Activated effector memory CD4-positive, alpha-beta T cell treated with anti-CD3 and anti-CD28 coated beads, Interleukin-2, amount 50 U/mL, for 16 hours (primary cell): ENCODE measurements around the gene BRI3.

ENCODE experiments used
- DNase-seq: peaks from one replicate; pipeline ENCODE4 v3.0.0-alpha.2; 2020

BRI3 gene, protein sequence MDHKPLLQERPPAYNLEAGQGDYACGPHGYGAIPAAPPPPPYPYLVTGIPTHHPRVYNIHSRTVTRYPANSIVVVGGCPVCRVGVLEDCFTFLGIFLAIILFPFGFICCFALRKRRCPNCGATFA

DNA sequence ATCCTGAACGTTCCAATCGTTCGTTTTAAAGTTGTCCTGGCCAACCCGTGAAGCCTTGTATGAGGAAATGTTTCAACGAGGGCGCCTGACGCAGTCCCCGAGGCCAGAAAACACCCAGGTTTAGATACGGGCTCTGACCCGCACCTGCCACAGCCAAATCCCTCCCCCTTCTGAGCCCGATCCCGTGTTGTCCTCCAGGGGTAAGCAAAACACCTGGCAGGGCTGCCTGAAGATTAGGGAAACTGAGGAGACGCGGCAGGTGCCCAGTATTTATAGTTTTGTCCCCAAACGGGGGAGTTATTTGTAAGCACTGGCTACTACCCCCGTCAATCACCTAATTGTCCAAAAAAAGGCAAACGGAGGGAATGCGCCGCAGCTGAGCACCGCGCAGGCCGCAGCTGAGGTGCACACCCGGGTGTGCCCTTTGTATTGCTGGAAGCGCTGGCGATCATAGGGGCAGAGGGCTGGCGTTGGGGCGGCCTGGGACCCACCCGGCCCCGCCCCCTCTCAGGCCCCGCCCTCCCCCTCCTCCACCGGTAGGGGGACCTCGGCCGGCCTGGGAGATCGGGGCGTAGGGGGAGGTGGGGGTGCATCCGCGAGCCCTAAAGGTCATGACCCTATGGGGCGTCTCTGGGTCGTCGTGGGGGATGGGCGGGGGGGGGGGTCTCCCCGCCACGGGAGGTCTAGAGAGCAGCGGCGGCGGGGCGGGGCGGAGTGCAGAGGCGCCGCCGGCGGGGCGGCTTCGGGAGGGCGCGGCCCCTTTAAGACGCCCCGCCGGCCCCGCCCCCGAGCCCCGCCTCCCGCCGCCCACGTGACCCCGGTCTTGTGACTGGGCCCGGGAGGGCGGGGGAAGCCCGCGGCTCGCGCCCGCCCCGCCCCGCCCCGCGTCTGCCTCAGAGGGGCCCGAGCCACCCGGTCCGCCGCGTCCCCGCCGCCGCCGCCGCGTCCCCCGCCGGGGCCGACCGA is at the start of gene BRI3:
Gene BRI3 (plus strand): TSS at position 896 of the 966 bp plus-strand sequence. CDS start 110 bp downstream, outside the sequence.
- DNase-seq: peak; percentile 95

DNA sequence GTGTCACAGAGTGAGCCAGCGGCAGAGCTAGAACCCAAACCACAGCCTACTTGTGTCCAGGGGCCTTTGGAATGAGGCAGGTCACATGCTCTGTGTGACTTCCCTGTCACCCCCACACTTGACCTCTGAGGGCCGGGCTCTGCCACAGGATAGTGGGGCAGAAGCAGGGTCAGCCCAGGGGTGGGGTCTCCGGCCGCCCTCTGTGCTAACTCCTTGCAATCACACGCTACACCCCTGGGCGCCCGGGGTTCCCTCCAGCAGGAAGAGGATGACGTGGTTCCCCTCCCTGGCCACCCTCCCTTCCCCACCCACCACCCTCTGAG is 49.3 kb upstream of the BRI3 start:
- DNase-seq: no peak

DNA sequence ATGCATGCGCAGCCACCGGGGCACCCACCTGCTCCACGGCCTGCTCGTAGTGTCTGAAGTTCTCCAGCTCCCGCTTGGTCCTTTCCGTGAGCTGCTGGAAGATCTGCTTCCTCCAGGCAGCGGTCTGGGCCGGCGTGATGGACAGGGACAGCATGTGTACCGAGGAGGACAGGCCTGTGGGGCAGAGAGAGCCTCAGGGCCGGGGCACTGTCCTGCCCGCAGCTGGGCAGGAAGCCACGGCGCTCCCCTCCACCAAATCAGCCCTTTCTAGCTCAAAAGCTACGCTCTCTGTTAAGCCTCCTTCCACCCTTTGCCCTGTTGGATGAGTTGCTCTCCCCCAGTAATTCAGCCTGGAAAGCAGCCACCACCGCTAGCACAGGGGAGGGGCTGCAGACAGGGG is 48.7 kb upstream of the BRI3 start:
- DNase-seq: no peak

DNA sequence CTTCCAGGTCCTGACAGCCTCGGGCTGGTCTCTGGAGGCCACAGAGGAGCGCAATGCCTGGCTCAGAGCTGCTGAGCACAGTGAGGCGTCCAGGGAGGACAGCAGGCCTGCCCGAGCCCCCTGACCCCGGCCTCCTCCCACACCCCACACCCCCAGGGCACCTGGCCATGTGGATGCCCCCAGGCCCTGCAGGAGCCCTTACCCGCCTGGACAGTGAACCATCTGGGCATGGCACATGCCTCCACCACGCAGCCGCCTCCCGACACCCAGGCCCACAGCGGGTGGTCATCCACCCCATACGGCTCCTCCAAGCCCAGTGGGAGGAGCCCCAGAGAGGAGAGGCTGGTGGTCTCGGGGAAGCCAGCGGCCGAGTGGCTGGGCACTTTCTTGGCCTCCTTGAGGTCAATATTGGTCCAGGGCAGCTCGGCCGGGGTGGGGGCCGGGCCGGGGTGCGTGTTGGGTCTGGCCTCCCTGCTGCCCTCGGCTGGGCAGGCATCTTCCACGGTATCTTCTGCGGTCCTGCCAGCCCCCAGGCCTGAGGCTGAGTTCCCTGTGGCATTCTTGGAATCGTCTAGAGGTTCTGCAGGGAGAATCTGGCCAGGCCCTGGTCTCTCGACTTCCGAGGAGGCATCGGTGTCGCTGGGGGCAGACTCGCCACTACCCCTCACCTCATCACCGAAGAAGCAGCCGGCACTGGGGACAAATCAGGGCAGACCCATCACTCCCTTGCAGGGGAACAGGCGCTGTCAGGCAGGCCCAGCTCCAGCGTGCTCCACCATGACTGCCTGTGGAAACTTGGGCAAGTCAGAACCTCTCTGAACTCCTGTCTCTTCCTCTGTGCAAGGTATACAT is 48.0 kb upstream of the BRI3 start:
- DNase-seq: no peak

DNA sequence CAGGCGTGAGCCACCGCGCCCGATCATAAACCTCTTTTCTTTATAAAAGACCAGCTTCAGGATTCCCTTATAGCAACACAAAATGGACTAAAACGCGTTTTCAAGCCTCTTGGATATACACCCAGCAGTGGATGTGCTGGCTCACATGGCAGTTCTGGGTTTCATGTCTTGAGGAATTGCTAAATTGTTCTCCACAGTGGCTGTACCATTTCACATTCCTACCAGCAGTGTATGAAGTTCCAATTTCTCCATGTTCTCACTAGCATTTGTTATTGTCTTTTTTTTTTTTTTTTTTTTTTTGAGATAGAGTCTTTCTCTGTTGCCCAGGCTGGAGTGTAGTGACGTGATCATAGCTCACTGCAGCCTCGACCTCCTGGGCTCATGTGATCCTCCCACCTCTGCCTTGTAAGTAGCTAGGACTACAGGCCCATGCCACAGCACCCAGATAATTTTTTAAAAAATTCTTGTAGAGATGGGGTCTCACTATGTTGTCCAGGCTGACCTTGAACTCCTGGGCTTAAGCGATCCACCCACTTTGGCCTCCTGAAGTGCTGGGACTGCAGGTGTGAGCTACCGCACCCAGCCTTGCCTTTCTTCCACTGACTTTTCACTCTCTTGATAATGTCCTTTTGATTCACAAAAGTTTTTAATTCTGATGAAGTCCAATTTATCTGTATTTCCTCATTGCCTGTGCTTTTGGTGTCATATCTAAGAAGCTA is 46.9 kb upstream of the BRI3 start:
- no peak for DNase-seq

DNA sequence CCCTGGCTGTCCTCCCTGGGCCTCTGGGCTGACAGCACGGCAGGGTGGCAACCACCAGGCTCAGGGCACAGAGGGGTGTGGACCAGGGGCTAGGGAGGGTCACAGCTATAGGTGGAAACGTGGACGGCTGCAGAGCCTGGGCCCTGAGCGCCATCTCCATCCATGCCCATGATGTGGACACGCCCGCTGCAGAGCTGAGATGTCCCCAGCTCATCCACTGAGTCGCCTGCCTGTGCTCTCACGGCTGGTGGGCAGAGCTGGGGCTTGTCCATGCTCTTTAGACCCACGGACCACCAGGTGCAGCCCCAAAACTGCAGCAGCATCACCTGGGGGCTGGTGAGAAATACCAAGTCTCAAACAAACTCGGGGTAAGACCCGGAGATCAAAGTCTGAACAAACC is 45.6 kb upstream of the BRI3 start:
- no peak for DNase-seq

DNA sequence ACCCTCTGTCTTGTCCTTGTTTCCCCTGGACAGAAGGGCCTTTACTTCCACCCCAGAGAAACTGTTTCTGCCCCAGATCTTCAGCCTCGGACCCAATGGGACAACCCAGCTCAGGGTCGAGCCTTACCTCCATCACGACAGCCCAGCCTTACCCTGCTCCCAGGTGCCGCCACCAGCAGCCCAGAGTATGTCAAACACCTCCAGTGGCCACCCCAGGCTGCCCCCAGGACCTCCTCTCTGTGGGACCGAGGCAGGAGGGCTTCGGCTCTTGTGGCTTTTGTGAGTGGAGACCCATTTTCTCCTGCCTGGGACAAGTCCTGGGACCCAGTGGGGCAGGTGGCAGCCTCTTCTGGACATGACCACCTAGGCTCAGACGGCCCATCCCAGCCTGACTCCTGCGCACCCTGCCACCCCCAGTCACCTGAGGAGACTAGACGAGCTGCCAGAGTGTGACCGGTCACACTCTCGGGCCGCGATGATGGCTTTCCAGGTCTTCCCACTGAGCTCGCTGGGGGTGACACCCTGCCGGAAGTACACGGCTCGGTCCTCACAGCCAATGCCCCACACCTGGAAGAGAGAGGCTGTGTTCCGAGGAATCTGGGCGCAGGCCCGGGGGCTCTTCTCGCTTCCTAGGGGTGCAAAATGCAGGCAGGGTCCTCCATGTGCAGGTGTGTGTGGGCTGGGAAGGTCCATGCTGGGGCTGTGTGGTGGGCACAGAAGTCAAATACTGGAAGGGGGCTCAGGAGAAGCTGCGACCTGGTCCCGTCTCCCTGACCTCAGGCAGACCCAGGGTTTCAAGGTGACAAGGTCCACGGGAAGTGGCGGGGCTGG is 44.9 kb upstream of the BRI3 start:
- no peak for DNase-seq

DNA sequence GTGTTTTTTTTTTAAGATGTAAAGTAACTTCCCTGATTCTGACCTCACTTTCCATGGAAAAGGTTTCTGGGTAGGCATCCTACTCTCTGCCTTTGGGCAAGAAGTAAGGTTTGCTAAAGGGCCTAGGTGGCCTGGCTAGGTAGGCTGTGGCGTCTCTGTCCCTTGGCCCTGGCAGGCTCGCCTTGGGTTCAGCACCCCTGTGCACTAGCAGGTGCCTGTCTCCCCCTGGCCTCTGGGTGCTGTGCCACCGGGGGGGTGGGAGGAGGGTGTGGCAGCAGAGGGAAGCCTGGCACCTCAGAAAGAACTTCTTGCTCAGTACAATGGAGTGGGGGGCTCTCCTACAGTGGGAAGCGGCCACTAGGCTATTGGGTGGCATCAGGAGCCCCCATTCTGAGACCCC is 43.4 kb upstream of the BRI3 start:
- no peak for DNase-seq

DNA sequence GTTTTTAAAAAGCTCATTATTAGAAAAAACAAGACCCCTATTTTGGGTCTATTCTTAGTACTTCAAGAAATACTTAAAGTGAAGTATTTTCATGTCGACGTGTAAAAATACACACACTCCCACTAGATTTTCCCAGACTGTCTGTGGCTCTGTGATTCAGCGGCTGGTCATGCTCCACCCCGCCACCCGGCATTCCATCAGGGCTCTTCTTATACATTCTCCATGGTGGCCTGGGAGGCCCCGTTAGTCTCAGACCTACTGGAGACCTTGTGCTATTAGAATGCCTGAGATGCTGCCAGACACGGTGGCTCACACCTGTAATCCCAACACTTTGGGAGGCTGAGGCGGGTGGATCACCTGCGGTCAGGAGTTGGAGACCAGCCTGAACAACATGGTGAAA is 42.5 kb upstream of the BRI3 start:
- no peak for DNase-seq

DNA sequence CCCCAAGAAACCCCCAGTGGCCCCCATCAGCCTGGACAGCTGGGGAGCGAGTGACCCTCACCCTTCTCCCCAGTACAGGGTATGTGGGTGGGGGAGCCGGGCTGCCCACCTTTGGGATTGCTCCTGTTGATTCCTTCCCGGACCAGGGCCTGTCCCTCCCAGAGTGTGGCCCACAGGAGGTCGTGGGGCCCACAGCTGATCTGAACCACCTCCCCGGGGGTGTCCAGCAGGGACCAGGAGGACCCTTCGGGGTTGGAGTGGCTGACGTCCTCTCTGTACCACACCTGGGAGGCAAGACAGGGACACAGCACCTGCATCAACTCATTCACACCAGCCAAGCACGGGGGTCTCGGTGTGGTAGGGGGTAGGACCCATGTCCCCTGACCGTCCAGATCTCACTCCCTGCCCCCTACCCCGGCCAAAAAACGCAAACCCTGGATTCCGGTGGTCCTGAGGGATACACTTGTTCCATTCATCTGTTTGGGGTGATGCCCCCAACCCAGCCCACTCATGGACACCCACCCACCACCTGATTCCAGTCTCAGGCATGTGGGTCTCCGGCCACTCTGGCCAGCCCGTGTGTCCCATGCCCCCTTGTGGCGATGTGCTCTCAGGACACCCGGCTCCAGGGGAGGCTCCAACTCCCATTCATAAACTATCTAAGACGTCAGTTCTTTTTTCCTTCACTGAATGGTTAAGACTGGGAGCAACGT is 40.4 kb upstream of the BRI3 start:
- no peak for DNase-seq

DNA sequence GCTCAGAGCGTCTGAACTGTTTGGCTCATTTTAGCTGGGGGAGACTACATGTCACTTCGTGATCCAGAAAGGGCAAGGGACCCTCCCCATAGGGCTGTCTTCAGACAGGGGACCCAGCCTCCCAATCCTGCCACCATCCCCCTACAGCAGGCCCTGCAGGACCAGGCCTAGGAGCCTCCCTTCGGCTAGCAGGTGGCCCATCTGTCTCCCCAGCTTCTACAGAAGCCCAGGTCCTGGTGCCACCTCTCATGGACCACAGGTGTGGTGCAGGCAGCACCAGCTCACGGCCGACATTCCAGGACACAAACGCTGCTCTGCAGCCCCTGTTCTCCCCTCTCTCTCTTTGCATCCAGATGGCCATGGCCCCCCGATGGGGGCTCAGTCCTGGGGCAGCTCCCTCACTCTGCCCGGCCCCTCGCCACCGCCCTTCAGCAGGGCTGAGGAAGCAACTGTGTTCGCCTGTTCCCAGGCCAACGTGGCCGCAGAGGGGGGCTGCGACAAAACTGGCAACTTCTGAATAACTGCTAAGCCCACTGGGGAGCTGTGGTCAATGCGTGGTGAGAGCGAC is 39.7 kb upstream of the BRI3 start:
- no peak for DNase-seq

DNA sequence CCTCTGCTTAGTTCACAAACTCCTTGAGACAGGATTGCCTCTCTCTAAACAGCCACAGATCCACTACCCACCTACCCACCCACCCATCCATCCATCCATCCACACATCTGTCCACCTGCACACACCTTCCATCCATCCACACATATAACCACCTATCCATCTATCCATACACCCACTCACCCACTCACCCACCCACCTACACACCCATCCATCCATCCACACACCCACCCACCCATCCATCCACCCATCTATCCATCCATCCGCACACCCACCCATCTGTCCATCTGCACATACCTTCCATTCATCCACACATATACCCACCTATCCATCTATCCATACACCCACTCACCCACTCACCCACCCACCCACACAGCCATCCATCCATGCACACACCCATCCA is 39.1 kb upstream of the BRI3 start:
- no peak for DNase-seq

DNA sequence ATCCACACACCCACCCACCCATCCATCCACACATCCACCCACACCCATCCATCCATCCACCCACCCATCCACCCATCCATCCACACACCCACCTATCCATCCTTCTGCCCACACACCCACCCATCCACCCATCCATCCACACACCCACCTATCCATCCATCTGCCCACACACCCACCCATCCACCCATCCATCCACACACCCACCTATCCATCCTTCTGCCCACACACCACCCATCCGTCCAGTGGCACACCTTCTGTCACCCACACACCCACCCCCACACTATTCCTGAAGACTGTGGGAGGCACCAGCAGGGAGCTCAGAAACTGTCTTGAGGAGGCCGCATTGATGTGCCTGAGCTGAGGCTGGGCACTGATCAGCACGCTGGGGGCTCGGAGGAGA is 38.6 kb upstream of the BRI3 start:
- DNase-seq: no peak

DNA sequence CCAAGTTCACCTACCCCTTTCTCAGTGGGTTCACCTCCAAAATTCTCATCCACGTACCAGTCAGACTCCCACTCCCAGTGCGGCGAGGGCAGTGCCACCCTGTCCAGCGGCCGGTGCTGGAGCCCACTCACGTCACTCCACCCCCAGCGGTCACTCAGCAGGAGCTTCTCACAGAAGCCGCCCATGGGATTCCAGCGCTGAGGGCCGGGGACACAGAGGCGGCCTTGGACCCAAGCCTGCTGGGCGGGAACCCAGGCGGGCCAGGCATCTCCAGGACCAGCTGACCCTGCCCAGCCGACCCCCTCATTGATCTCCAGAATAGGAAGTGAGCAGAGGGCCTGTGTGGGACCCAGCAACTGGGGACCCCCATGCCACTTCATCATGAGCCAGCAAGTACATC is 36.6 kb upstream of the BRI3 start:
- DNase-seq: no peak

DNA sequence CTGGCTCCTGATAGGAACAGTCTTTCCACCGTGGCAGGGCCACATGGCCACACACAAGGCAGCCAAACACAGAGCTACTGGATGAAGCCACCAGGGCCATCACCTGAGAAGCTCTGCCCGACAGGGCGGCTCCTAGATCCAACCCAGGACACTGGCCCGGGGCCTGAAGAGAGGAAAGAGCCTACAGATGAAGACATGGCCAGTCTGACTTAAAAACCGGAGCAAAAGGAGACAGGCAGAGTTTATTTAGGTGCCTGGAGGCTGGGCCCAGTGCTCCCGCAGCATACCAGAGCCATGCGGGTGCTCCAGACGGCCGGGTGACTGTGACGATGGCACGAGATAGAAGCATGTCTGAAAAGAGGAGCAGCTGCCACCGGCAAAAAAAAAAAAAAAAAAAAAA is 33.3 kb upstream of the BRI3 start:
- no peak for DNase-seq

DNA sequence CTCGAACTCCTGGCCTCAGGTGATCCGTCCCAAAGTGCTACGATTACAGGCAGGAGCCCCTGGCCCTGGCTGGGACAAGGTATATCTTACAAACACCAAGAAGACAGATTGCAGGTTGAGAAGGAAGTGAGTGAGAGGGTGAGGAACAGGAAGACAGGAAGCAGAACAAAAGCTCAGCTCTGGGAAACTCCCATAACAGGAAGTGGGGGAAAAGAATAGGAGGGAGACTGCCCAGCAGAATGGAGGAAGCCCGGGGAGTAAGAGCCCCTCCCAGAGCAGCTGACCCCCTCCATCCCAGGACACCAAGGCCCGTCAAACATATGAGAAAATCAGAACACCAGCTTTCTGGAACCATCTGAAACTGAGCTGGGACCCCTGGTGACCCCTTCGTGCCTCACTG is 32.4 kb upstream of the BRI3 start:
- no peak for DNase-seq

DNA sequence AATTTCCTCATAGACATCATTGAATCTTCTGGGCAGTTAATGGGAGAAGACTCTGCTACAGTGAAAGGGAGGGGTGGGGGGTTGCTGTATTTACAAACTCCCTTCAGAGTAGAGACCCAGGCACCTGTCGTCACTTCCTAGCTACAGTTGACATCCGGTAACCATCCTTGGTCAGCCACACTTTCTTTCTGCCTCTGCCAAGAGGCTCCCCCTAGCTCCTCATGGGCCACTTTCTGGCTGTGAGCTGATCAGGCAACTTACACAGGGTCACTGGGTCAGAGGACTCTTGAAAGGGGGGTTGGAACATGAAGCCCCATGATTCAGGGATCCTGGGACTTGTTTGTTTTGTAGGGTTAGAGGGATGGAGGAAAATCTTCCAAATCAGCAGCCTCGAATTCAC is 30.7 kb upstream of the BRI3 start:
- DNase-seq: peak; percentile 79

DNA sequence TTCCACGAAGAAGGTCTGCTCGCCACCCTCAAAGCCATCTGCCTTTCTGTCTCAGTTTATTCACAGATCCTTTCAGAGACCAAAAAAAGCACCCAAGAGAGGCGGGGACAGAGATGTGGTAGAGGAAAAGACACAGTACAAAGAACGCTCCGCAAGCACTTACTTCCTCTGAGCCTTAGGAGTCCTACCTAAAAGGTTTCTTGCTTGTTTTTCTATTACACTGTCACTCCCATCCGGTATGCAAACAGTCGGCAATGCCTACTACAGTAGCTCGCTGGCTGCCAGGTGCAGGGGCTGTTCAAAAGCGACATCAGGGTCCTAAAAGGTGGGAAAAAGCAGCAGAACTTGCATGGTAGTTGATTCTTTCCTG is 30.3 kb upstream of the BRI3 start:
- DNase-seq: no peak

DNA sequence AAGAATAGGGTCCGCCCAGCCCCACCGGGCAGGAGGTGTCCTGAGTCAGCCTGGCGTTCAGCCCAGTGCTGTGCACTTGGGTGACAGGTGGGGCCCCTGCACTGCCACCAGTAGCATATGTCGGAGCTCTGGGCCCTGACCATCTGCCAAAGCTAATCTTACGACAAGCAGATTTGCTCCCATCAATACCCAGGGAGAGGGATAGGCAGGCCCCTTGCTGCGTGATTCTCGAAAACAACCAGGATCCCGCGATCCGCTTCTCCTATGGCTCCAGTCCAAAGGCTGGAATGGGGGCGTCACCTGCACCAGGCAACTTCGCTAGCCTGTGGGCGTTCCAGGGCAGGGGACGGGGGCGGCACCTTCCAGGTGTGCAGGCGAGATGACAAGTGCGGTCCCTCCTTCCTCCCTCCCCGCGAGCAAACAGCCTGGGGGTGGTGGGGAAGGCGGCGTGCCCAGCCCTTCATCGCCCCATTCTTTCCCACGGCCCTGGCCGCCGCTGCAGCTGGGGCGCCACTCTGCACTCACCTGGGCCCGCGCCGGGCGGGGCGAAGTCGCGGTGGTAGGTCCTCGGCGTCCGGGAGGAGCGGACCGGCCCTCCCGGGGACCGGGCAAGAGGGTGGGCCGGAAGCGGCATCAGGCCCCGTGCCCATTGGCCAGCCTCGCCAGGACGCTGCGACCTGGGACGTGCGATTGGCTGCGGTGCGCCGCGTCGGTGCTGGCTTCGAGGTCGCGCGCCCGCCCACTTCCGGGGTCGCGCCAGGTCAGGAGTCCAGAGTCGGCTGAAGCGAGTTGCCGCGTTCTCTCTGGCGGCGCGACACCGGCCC is 29.7 kb upstream of the BRI3 start, which contains the start of gene TECPR1:
Gene TECPR1 (minus strand): TSS at position 632 of the 824 bp plus-strand sequence. CDS start 6,086 bp downstream, outside the sequence.
- peak; percentile 97 for DNase-seq

DNA sequence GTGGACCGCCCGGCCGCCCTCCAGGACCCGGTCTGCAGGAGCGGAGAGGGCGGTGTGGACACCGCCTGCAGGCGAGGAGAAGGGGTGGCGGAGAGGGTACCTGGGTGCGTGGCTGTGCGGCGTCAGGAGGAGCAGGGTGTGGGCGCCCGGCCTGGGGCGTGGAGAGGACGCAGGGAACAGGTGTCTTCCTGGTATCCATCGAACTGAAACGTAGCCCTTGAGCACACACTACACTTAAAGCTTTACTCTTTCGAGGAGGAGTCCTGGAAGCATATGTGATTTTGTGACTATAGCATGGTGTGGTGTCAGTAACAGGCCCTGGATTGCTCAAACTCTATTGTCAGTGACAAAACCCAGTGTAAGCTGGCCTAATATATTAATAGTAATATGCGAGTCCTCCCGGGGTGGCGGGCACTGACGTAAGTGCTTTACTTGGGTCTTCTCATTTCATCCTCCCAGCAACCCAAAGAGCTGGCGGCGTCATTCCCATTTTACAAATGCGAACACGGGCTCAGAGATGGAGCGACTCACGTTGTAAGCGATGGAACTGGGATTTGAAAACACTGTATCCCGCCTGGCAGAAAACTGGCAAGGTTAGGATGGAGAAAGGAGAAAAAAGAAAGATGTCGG is 28.9 kb upstream of the BRI3 start:
- DNase-seq: no peak
